KMS-11 (cell line): ENCODE measurements around the gene ARL14EP.

Experiments used
- H2AFZ ChIP-seq: fragments of 200-600 bp; sonication (generic); 2 replicates; pipeline ENCODE4 v1.6.1; 2016; ENCODE audit warnings: antibody characterized with exemption, mixed run types, low read depth
- H3K27ac ChIP-seq: fragments of 200-600 bp; sonication (generic); 2 replicates; pipeline ENCODE4 v1.6.1; 2016; ENCODE audit warnings: mild to moderate bottlenecking, mixed run types
- H3K27me3 ChIP-seq: fragments of 200-600 bp; sonication (generic); 2 replicates; pipeline ENCODE4 v1.6.1; 2017; ENCODE audit warnings: mild to moderate bottlenecking, low read depth, mixed run types, moderate library complexity; ENCODE audit not compliant: insufficient read depth
- H3K36me3 ChIP-seq: fragments of 200-600 bp; sonication (generic); 2 replicates; pipeline ENCODE4 v1.6.1; 2017; ENCODE audit warnings: mild to moderate bottlenecking, mixed run types; ENCODE audit not compliant: insufficient read depth
- H3K4me1 ChIP-seq: fragments of 200-600 bp; sonication (generic); 2 replicates; pipeline ENCODE4 v1.6.1; 2016; ENCODE audit warnings: mild to moderate bottlenecking, low read depth, mixed run types; ENCODE audit not compliant: poor library complexity, severe bottlenecking
- H3K4me2 ChIP-seq: fragments of 200-600 bp; sonication (generic); 2 replicates; pipeline ENCODE4 v1.7.0; 2016; ENCODE audit warnings: mild to moderate bottlenecking, mixed run types
- H3K4me3 ChIP-seq: fragments of 200-600 bp; sonication (generic); IDR thresholded peaks from 2 replicates; pipeline ENCODE4 v1.6.1; 2017; ENCODE audit warnings: low read depth, low read length, mixed read lengths; ENCODE audit not compliant: insufficient read depth
- H3K79me2 ChIP-seq: fragments of 200-600 bp; sonication (generic); 2 replicates; pipeline ENCODE4 v1.6.1; 2016; ENCODE audit warnings: low read depth, mixed run types; ENCODE audit not compliant: insufficient read depth
- H3K9ac ChIP-seq: fragments of 200-600 bp; sonication (generic); 2 replicates; pipeline ENCODE4 v1.6.1; 2016; ENCODE audit warnings: mild to moderate bottlenecking, mixed run types
- H4K20me1 ChIP-seq: fragments of 200-600 bp; sonication (generic); 2 replicates; pipeline ENCODE4 v1.6.1; 2016; ENCODE audit warnings: mild to moderate bottlenecking, mixed run types; ENCODE audit not compliant: insufficient read depth
- CTCF ChIP-seq: fragments of 200-600 bp; sonication (generic); conservative IDR thresholded peaks from 2 replicates; pipeline ENCODE4 v1.6.1; 2017; ENCODE audit warnings: low read depth, mild to moderate bottlenecking, antibody characterized with exemption, low read length, moderate library complexity, mixed read lengths

Gene ARL14EP

DNA sequence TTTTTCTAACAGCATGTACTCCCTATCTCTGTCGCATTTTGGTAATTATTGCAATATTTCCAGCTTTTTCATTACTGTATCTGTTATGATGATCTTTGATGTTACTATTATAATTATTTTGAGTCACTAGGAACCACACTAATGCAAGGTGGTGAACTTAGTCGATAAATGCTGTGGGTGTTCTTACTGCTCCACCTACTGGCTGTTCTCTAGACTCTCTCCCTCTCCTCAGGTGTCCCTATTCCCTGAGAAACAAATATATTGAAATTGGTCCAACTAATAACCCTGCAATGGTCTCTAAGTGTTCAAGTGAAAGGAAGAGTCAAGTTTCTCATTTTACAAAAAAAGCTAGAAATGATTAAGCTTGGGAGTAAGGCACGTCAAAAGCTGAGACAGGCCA lies 10.5 kb downstream of the ARL14EP start:
- Histone ChIP-seq H4K20me1 (peaks cover 6% of the 10 kb centered on the region; the same call in 1 of the 2 replicates), H3K27me3 (no peaks in the 10 kb centered on the region), H3K4me1 (peaks cover 13% of the 10 kb centered on the region), H3K27ac (no peak overlapping the region), H3K4me3 (no peak overlapping the region), H3K4me2 (no peak overlapping the region), H3K79me2 (peaks cover 32% of the 10 kb centered on the region), H3K36me3 (0 out of 2 replicates have a peak, but pooled peaks cover 5% of the 10 kb centered on the region), H3K9ac (no peak overlapping the region), H2AFZ (no peak overlapping the region)
- peak; percentile 67 for TF ChIP-seq CTCF

DNA sequence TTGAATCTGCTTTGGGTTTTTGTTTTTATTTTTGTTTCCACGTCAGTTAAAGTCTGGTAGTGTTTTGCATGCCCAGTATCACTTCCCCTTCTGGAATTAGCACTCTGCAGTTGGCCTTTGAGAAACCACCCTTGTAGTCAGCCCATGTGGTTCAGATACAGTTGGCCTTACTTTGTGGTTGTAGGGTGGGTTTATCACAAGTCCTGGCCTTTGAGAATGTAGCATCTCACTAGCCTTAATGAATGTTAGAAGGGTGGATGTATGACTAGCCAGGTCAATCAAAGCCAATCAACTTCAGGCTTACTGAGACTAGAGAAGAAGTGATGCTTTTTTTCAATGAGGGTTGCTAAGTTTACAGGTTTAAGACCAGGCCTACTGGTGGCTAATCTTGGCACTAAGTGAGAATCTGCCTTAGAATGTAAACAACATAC lies 19.8 kb downstream of the ARL14EP start:
- H2AFZ ChIP-seq: no peak overlapping the region
- H3K27me3 ChIP-seq: no peaks in the 10 kb centered on the region
- H3K79me2 ChIP-seq: no peaks in the 10 kb centered on the region
- no peak overlapping the region for H3K9ac ChIP-seq
- no peak overlapping the region for H3K4me3 ChIP-seq
- peak overlapping the region; percentile 15; the same call in 1 of the 2 replicates for H3K27ac ChIP-seq
- H3K4me2 ChIP-seq: no peak overlapping the region
- no peaks in the 10 kb centered on the region for H3K36me3 ChIP-seq
- TF ChIP-seq CTCF: no peak
- no peaks in the 10 kb centered on the region for H4K20me1 ChIP-seq
- H3K4me1 ChIP-seq: peaks cover 16% of the 10 kb centered on the region

GRCh38 chr11:30344085-30344484 lies 21.2 kb downstream of the ARL14EP start:
- Histone ChIP-seq H3K36me3 (no peaks in the 10 kb centered on the region), H3K79me2 (no peaks in the 10 kb centered on the region), H3K27me3 (no peaks in the 10 kb centered on the region), H3K9ac (no peak overlapping the region), H3K4me3 (no peak overlapping the region), H3K27ac (no peak overlapping the region), H3K4me1 (peaks cover 16% of the 10 kb centered on the region), H4K20me1 (no peaks in the 10 kb centered on the region), H2AFZ (no peak overlapping the region), H3K4me2 (no peak overlapping the region)
- no peak for TF ChIP-seq CTCF

GRCh38 chr11:30345644-30346043 lies 22.7 kb downstream of the ARL14EP start:
- H3K4me3 ChIP-seq: no peak overlapping the region
- H4K20me1 ChIP-seq: no peaks in the 10 kb centered on the region
- H2AFZ ChIP-seq: no peak overlapping the region
- H3K27me3 ChIP-seq: no peaks in the 10 kb centered on the region
- no peak overlapping the region for H3K9ac ChIP-seq
- H3K4me2 ChIP-seq: no peak overlapping the region
- no peaks in the 10 kb centered on the region for H3K36me3 ChIP-seq
- H3K4me1 ChIP-seq: peaks cover 16% of the 10 kb centered on the region
- TF ChIP-seq CTCF: no peak
- no peaks in the 10 kb centered on the region for H3K79me2 ChIP-seq
- no peak overlapping the region for H3K27ac ChIP-seq
